ENCODE measurements around the gene UCHL3. TPM values are rescaled to one million over a fixed set of nuclear protein-coding genes. Genes with fewer than 3 reads are reported as not detected.

Gene UCHL3
- total RNA-seq, 1 experiment from 2014 or later: 50.8 TPM

- no peak overlapping the region for H4K8ac ChIP-seq (replicated peaks; ENCODE audit: insufficient read length, low read depth, low read length)
- no peak overlapping the region for H2BK20ac ChIP-seq (ENCODE audit: low read depth, low read length, poor library complexity, severe bottlenecking)
- H3K4me1 ChIP-seq (ENCODE audit: insufficient read depth, low read length): no peaks in the 10 kb centered on the region
- no peaks in the 10 kb centered on the region for H3K9me3 ChIP-seq (ENCODE audit: control insufficient read depth, low read depth, low read length)
- H3K79me2 ChIP-seq (ENCODE audit: insufficient read depth, low read length): no peaks in the 10 kb centered on the region
- no peak overlapping the region for H2AK5ac ChIP-seq (ENCODE audit: insufficient read length, low read length)
- no peak overlapping the region for H3K18ac ChIP-seq (ENCODE audit: insufficient read length, low read depth, low read length)
- no peak overlapping the region for H4K5ac ChIP-seq (ENCODE audit: insufficient read length, low read depth, low read length)
- H2BK120ac ChIP-seq (ENCODE audit: low read depth, low read length, poor library complexity, severe bottlenecking): no peak overlapping the region
- no peaks in the 10 kb centered on the region for H4K20me1 ChIP-seq (ENCODE audit: control insufficient read depth, insufficient read depth, insufficient read length)
- H4K91ac ChIP-seq (ENCODE audit: insufficient read length, low read depth, low read length): no peak overlapping the region
- H3K14ac ChIP-seq (ENCODE audit: insufficient read depth, low read length): no peak overlapping the region
- no peak overlapping the region for H3K4me2 ChIP-seq (ENCODE audit: insufficient read depth, insufficient read length, low read length)
- TF ChIP-seq, protein P1, sequence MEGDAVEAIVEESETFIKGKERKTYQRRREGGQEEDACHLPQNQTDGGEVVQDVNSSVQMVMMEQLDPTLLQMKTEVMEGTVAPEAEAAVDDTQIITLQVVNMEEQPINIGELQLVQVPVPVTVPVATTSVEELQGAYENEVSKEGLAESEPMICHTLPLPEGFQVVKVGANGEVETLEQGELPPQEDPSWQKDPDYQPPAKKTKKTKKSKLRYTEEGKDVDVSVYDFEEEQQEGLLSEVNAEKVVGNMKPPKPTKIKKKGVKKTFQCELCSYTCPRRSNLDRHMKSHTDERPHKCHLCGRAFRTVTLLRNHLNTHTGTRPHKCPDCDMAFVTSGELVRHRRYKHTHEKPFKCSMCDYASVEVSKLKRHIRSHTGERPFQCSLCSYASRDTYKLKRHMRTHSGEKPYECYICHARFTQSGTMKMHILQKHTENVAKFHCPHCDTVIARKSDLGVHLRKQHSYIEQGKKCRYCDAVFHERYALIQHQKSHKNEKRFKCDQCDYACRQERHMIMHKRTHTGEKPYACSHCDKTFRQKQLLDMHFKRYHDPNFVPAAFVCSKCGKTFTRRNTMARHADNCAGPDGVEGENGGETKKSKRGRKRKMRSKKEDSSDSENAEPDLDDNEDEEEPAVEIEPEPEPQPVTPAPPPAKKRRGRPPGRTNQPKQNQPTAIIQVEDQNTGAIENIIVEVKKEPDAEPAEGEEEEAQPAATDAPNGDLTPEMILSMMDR (conservative IDR thresholded peaks at IDR 0.05): no peak
- H2BK12ac ChIP-seq (ENCODE audit: insufficient read length, low read depth, low read length): no peak overlapping the region
- H3K79me1 ChIP-seq (ENCODE audit: insufficient read depth, low read depth, low read length, poor library complexity, severe bottlenecking): no peaks in the 10 kb centered on the region
- no peak overlapping the region for H3K27ac ChIP-seq (ENCODE audit: insufficient read length, low read depth, low read length)
- Mint-ChIP-seq H3K36me3 (ENCODE audit: insufficient read depth in 1 of 3, low read depth in 3 of 3) (peaks cover 0 to 5% (median 0%) of the 10 kb centered on the region in 3 experiments; a peak in 2 of 7 replicates), H3K4me1 (0 out of 4 replicates have a peak, but pooled peaks cover 0 to 2% of the 10 kb centered on the region in 2 experiments), H3K27ac (no peak overlapping the region; a peak in 1 of 7 replicates), H3K9me3 (no peaks in the 10 kb centered on the region), H3K27me3 (ENCODE audit: low read depth) (no peaks in the 10 kb centered on the region), H3K4me3 (no peak overlapping the region)
- no peak overlapping the region for H3K23ac ChIP-seq (ENCODE audit: insufficient read length, low read depth, low read length)
- DNase-seq: no peak
- H3K56ac ChIP-seq (ENCODE audit: insufficient read length, low read depth, low read length): no peak overlapping the region
- no peak overlapping the region for H2AFZ ChIP-seq (ENCODE audit: low read length)
- no peak overlapping the region for H2BK15ac ChIP-seq (ENCODE audit: low read depth, low read length)
- H3K23me2 ChIP-seq (ENCODE audit: insufficient read length, low read depth, low read length, poor library complexity, severe bottlenecking): no peaks in the 10 kb centered on the region
- H2BK5ac ChIP-seq (ENCODE audit: insufficient read length, low read length): no peak overlapping the region
- no CpG with 5 or more reads among the region's 2 CpGs for WGBS (ENCODE audit: extremely low coverage, insufficient read length, low lambda C conversion rate)
- H3K4ac ChIP-seq (ENCODE audit: low read depth, low read length): no peak overlapping the region
- no peaks in the 10 kb centered on the region for H3K27me3 ChIP-seq (ENCODE audit: insufficient read depth, low read length)
- no peak overlapping the region for H3T11ph ChIP-seq (ENCODE audit: low read length)
- H3K9ac ChIP-seq (ENCODE audit: extremely low read depth, insufficient read length, low read length): no peak overlapping the region
Measured at GRCh38 chr13:75607447-75607846, 57.9 kb downstream of the UCHL3 start.

Data from H9 (cell line).